Sciatic nerve (tissue), 2 donors: ENCODE results near the gene ETV7. TPM values are rescaled to one million over a fixed set of nuclear protein-coding genes. Genes with fewer than 3 reads are reported as not detected.

Experiments used
- ATAC-seq: fragments of 200-7000 bp; cut with Tn5 transposase; one replicate; pipeline ENCODE4 v1.9.1; 2020; ENCODE audit warnings: mild to moderate bottlenecking, moderate library complexity
- DNase-seq: peaks from one replicate; pipeline ENCODE4 v3.0.0-alpha.2; 2020; ENCODE audit warnings: low spot score
- intact Hi-C: fragments of 100-400 bp; cut with DNase I; formaldehyde crosslinking; loops from one replicate; pipeline ENCODE4 v1.14.2; 2022
- total RNA-seq: library from RNA; stranded (reverse); fragmentation: NEBNext Ultra II Directional; extraction: Animal tissue kit (Norgen Biotek cat#: 25700); gene quantifications from one replicate; pipeline ENCODE4 v1.2.1, GENCODE V29; 2021
- donor health status: DM: no; HTN: no; CAD: no.
- donor health status: DM: no; HTN: no; CAD: no.

ETV7 gene
- total RNA-seq, 1 donor from 2014 or later = 6.7 TPM

DNA sequence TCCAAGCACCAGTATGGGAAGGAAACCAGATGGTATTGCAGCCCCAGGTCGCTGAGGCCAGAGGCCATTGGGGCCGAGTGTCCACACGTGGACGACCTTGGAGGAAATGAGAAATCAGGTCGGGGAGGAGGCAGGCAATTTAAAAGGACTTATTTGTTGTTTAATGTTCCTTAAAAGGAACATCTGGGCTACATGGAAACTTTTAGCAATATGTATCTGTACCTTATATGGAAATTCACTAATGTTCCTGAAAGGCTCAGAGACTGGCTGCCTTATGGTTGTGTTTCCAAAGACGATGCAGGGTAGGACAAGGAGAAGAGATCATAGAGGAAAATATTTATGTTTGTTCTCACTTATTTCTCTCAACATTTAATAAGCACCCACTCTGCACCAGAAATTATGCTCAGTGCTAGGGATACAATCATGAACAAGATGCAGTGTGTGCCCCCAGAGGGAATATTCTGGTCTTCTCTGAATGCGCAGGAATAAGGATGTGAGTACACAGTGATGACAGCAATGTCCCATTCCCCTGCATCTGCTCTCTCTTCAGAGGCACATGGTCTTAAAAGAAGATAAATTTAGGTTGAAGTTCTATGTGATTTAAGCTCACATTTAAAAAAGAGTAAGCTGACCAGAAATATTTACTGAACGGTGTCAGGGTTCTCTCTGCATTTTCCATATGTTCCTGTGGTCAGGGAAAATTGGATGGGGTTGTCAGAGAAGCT, 54.1 kb downstream of the ETV7 start:
- ATAC-seq (no peak), DNase-seq (no peak)
- intact Hi-C loops = no loop called here

- ATAC-seq = no peak
- intact Hi-C loops = no loop called here
These were observed 56.1 kb downstream of the ETV7 start for GRCh38 chr6:36331381-36331780.

DNA sequence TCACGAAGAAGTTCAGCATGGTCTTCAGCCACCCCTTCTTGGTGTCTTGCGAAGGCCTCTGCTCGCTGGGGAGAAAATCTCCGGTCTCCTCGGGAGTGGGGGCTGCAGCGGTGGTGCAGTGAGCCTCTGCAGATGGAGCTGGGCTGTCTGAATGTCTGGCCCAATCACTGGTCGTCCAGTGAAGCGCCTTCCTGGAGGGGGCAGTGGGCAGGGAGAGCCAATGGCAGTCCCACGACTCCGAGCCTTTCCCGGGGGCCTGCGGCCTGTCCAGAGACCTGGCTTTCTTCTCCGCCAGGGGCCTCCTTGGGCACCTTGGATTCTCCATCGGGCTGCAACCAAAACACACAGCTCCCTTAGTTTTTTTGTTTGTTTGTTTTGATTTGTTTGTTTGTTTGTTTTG, 57.1 kb downstream of the ETV7 start:
- ATAC-seq (no peak), DNase-seq (no peak)
- intact Hi-C loops = no loop called here

More at GRCh38 chr6:36331381-36331780, 56.1 kb downstream of the ETV7 start:
- DNase-seq = no peak

DNA sequence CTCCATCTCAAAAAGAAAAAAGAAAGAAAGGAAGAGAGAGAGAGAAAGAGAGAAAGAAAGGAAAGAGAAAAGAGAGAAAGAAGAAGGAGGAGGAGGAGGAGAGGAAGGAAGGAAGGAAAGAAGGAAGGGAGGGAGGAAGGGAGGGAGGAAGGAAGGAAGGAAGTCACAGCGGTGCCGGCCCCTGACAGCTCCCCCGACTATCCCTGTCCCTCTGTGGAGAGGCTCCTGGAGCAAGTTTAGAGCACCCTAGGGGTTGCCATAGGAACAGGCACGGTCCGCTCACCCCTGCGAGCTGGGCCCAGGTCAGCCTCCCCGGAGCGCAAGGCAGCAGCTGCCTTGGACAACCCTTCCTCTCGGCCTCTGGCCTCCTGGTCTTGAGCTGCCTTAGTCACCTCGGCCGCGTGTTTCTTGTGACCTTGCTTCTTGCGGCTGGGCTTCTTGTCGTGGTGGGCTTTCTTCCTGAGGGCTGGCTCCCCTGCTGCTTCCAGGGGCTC, 57.6 kb downstream of the ETV7 start:
- intact Hi-C loops = no loop called here
- DNase-seq = no peak
- no peak for ATAC-seq

GRCh38 chr6:36328600-36328999, 58.9 kb downstream of the ETV7 start:
- DNase-seq (no peak), ATAC-seq (no peak)
- intact Hi-C loops = no loop called here

DNA sequence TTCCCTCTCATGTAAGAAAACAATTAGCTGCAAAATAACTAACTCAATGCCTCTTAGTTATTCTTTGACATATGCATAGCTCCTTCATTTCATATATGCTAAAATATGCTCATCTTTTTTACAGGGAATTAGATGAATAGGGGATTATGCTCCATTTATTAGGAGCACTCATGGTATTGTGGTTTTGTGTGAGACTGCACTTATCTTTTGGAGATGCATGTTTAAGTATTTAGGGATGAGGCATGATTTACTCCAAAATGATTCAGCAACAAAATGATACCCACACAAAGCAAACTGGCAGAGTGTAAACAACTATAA, 59.6 kb downstream of the ETV7 start:
- DNase-seq = no peak
- no peak for ATAC-seq
- intact Hi-C loops = no loop called here

GRCh38 chr6:36327226-36327918, 60.1 kb downstream of the ETV7 start:
- intact Hi-C loops = no loop called here
- DNase-seq (no peak), ATAC-seq (no peak)

DNA sequence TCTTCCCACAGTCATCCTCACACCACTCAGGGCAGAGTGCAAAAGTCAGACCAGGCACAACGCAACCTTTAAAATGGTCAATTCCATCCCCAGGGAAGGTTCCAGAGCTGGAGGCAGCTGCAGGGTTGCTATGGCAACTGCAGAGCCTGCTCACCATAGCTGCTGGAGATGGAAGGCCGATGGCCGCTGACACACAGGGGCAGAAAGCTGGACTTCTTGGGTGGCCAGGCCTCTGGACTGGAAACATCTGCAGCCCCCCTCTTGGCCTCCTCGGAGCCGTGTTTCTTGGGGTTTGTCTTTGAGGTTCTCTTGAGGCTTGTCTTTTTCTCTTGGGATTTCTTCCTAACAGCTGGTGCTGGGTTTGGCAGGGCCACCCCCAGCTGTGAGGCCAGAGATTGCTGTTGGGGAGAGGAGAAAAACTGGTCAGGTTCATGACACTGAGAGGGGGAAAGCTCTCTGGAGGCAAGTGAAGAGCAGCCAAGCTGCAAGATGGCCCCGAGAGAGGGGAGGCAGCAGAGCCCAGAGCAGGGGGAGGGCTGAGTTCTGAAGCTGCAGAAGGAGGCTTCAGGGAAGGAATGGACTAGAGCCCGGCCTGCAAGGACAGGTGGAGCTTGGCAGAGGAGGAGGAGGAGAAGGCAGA, 61.0 kb downstream of the ETV7 start:
- DNase-seq = no peak
- intact Hi-C loops = no loop called here
- peak; percentile 91 for ATAC-seq

GRCh38 chr6:36324715-36325114, 62.8 kb downstream of the ETV7 start:
- ATAC-seq (no peak), DNase-seq (no peak)
- intact Hi-C loops = no loop called here

DNA sequence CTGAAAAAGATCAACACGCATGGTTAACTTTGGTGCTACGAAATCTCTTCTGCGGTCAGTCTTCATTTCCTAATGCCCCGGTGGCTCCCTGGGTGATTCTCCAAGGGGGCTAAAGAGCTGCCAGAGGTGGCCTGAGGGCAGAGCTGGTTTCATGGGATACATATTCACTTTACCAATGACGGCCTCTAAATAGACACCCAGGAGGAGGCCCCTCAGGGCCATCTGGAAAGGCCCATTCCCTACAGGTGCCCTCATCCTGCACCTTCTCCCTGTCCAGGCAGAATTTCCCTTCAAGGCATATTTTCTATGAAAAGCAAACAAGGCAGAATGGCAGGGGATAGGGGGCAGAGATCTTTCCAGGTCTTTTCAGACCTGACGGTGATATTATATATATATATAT, 63.3 kb downstream of the ETV7 start:
- no peak for DNase-seq
- intact Hi-C loops = no loop called here
- no peak for ATAC-seq

DNA sequence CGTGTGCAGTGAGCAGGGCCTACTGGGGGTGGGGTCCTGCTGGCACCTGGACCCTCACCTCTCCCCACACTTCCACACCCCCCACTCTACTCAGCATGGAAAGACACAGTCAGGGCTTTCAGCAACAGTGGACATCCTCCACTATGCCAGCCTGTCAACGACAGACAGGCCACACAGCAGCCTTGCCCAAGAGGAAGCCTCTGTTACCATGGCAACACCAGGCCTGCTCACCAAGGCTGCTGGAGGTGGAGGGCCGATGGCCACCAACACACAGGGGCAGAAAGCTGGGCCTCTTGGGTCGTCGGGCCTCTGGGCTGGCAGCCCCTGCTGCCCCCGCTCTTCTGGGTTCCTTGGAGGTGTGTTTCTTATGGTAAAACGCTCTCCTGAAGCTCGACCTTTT, 64.4 kb downstream of the ETV7 start:
- ATAC-seq (no peak), DNase-seq (no peak)
- intact Hi-C loops = no loop called here

- ATAC-seq (no peak), DNase-seq (no peak)
- intact Hi-C loops = no loop called here
These were observed 64.9 kb downstream of the ETV7 start for GRCh38 chr6:36322591-36322990.

DNA sequence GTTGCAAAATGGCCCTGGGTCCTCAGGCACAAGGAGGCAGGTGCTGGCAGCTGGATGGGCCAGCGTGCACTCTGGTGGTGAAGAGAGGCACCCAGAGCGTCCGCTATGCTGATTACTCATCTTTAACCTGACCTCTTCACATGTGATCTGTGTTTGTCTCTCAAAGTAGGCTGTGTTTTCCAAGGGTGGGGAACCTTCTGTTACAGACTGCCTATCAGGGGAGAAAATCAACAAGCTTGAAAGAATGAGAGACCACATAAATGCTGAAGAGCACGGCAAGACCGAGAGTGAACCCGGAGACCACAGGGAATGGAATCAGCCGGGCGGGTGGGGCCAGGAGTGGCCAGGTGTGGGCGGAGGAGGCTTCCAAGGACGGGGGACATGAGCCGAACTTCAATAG, 67.0 kb downstream of the ETV7 start:
- intact Hi-C loops = no loop called here
- DNase-seq (no peak), ATAC-seq (peak; percentile 91)

- ATAC-seq (no peak), DNase-seq (no peak)
- intact Hi-C loops = no loop called here
These were observed 67.6 kb downstream of the ETV7 start for GRCh38 chr6:36319821-36320220.

GRCh38 chr6:36319436-36319762, 68.1 kb downstream of the ETV7 start:
- DNase-seq = no peak
- no peak for ATAC-seq
- intact Hi-C loops = no loop called here

DNA sequence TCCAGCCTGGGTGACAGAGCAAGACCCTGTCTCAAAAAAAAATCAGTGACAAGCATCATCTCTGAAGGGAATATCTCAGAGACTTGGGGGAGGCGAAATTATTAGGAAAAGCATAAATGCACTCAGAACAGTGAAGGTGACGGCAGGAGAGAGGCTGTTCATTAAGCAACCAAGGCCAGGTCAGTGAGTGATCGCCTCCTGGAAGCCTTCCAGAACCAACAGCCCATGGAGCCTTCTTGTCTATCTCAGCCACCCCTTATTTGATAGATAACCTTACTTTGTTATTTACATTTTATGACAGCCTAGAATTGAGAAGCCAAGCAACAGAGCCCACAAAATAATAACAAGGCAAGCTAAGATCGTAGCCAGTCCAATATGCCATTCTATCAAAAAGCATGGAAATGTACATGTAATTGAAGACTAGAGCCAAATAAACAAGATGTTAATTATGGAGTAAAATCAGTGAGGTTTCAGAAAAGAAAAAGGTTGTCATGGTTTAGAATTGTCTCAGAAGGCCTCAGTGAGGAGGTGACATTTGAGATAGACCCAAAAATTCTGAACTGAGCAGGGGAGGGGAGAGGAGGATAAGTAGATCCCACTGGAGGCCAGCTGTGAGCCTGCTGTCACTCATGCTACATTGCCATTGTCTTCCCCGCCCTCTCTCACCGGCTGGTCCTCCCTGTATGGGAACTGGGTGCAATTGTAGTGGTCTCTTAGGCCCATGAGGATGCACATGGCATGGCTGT, 68.6 kb downstream of the ETV7 start:
- no peak for ATAC-seq
- intact Hi-C loops = no loop called here
- DNase-seq = no peak

GRCh38 chr6:36317623-36318022, 69.8 kb downstream of the ETV7 start:
- intact Hi-C loops = no loop called here
- ATAC-seq (no peak), DNase-seq (no peak)
